Esophagus muscularis mucosa (tissue), 4 donors: Measurements from ENCODE around the gene PRODH2. TPM values are rescaled to one million over a fixed set of nuclear protein-coding genes. Genes with fewer than 3 reads are reported as not detected.

ENCODE experiments used
- DNase-seq: peaks from one replicate; pipeline ENCODE4 v3.0.0-alpha.2; 2017; ENCODE audit errors: extremely low spot score
- H3K27ac ChIP-seq, 4 donors: fragments of 200-600 bp; sonication (generic); replicated peaks in 1 of 4; 1 replicate in 3 of 4; 2 replicates in 1 of 4; pipeline ENCODE4 v1.5.1; 2016 to 2019; ENCODE audit warnings: mild to moderate bottlenecking in 1 of 4
- H3K27me3 ChIP-seq, 4 donors: fragments of 200-600 bp; sonication (generic); one replicate each; pipeline versions ENCODE4 v1.5.1 to v1.6.0; 2016 to 2019
- H3K36me3 ChIP-seq, 4 donors: fragments of 200-600 bp; sonication (generic); one replicate each; pipeline ENCODE4 v1.5.1; 2016 to 2019
- H3K4me1 ChIP-seq, 4 donors: fragments of 200-600 bp; sonication (generic); one replicate each; pipeline ENCODE4 v1.5.1; 2016 to 2019
- H3K4me3 ChIP-seq, 4 donors: fragments of 200-600 bp; sonication (generic); 1 replicate in 2 of 4; 2 replicates in 2 of 4; pipeline ENCODE4 v1.5.1; 2016 to 2019; ENCODE audit warnings: mild to moderate bottlenecking in 4 of 4, moderate library complexity in 1 of 4
- H3K9me3 ChIP-seq, 4 donors: fragments of 200-600 bp; sonication (generic); 1 replicate in 3 of 4; 2 replicates in 1 of 4; pipeline ENCODE4 v1.5.1; 2016 to 2019
- CTCF ChIP-seq, 3 experiments: fragments of 200-600 bp in 2 of 3; fragments of 450-650 bp in 1 of 3; sonication (generic) in 2 of 3; IDR thresholded peaks; one replicate each; pipeline ENCODE4 v1.5.1; 2017 to 2019; ENCODE audit warnings: antibody characterized with exemption in 3 of 3, mild to moderate bottlenecking in 2 of 3, moderate library complexity in 1 of 3
- EP300 ChIP-seq: sonication (generic); formaldehyde crosslinking; IDR thresholded peaks from one replicate; pipeline ENCODE4 v1.6.1; 2017; ENCODE audit warnings: antibody characterized with exemption
- POLR2A ChIP-seq: fragments of 450-650 bp; IDR thresholded peaks from one replicate; pipeline ENCODE4 v1.6.1; 2017; ENCODE audit warnings: antibody characterized with exemption, moderate library complexity, mild to moderate bottlenecking, low read depth
- POLR2AphosphoS5 ChIP-seq, 2 donors: sonication (generic); formaldehyde crosslinking; IDR thresholded peaks; one replicate each; pipeline ENCODE4 v1.6.1; 2017; ENCODE audit warnings: antibody characterized with exemption in 2 of 2
- WGBS: methylation state at CpG from one replicate; pipeline ENCODE4 v1.1.5; 2018; 5-methylcytosine and 5-hydroxymethylcytosine counted together
- intact Hi-C: fragments of 100-400 bp; cut with DNase I; formaldehyde crosslinking; loops from one replicate; pipeline ENCODE4 v1.15.1; 2023
- total RNA-seq, 4 donors: library from RNA; depleted of rRNA; stranded (reverse); fragments of >200 nt; gene quantifications; one replicate each; pipeline versions ENCODE4 v1.1.0 to v1.2.1, GENCODE V29; 2016

The PRODH2 gene
- total RNA-seq, 4 donors from 2014 or later, result not detected

GRCh38 chr19:35784503-35785338 is 27.9 kb downstream of the PRODH2 start:
- Histone ChIP-seq H3K27me3 (no peaks in the 10 kb centered on the region), H3K9me3 (no peaks in the 10 kb centered on the region), H3K36me3 (peaks cover 6 to 71% (median 37%) of the 10 kb centered on the region in 4 donors), H3K4me3 (no peak overlapping the region), H3K27ac (no peak overlapping the region), H3K4me1 (no peaks in the 10 kb centered on the region)
- 79% methylated on average over 34 of the region's 45 CpGs for WGBS
- TF ChIP-seq EP300 (no peak), POLR2A (no peak), POLR2AphosphoS5 (IDR thresholded peaks at IDR 0.05) (no peak), CTCF (IDR thresholded peaks at IDR 0.05) (no peak)
- DNase-seq, result no peak
- intact Hi-C loops, result loop anchor here (10.0 kb wide), 1 partner anchor 70 kb away; the partner anchor contains the start of genes KIRREL2 and NPHS1

DNA sequence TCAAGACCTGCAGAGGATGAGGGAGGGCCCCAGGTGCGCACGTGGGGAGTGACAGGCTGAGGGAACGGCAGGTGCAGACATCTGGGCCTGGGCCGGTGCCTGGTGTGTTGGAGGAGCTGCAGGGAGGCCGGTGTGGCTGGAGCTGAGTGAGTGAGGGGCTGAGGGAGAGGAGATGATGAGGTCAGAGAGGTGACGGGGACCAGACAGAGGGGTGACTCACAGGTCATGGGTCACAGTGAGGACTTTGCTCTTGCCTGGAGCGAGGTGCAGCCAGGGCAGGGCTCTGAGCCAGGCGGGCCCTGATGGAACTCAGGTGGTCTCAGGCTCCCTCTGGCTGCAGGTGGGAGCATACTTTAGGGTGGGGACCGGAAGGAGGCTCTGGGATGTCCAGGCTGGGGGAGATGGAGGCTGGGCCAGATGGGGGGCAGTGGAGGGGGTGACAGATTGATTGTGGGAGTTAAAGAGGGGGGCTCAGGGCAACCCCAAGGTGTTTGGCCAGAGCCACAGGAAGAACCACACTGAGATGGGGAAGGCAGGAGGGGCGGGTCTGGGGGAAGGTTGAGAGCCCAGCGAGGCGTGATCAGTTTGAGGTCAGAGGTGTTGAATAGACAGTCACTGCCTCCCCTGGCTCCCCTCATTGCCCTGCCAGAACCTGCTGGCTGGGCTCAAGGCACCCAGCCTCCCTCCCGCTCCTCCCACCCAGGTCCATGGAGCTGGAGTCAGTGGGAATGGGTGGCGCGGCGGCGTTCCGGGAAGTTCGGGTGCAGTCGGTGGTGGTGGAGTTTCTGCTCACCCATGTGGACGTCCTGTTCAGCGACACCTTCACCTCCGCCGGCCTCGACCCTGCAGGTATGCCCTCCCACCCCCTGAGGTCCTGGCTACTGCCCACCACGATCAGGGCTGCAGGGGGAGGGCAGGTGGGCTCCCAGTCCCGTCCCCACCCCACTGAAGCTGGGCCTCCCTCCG is 28.9 kb downstream of the PRODH2 start:
- H3K4me3 ChIP-seq, result no peak overlapping the region
- H3K9me3 ChIP-seq, result no peaks in the 10 kb centered on the region
- no peak for TF ChIP-seq POLR2AphosphoS5 (IDR thresholded peaks at IDR 0.05)
- TF ChIP-seq CTCF (IDR thresholded peaks at IDR 0.05), result no peak
- no peak for TF ChIP-seq EP300
- no peak for TF ChIP-seq POLR2A
- DNase-seq, result no peak
- 84% methylated on average over 23 of the region's 28 CpGs for WGBS
- no peaks in the 10 kb centered on the region for H3K27me3 ChIP-seq
- no peak overlapping the region for H3K27ac ChIP-seq
- no peaks in the 10 kb centered on the region for H3K4me1 ChIP-seq
- peaks cover 6 to 74% (median 41%) of the 10 kb centered on the region in 4 donors for H3K36me3 ChIP-seq
- intact Hi-C loops, result loop anchor here (10.0 kb wide), 1 partner anchor 71 kb away; the partner anchor contains the start of genes KIRREL2 and NPHS1

DNA sequence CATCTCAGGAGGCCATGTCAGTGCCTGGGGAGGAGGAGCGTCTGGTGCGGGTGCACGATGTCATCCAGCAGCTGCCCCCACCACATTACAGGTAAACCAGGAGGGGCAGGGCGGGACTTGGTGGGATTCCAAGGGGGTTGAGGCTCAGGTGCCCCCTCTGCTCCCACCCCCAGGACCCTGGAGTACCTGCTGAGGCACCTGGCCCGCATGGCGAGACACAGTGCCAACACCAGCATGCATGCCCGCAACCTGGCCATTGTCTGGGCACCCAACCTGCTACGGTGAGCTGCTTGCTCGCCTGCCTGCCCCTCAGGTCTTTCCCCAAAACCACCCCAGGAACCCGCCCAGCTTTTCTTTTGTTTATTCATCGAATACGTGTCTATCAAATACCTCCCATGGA is 30.1 kb downstream of the PRODH2 start:
- DNase-seq, result no peak
- intact Hi-C loops, result loop anchor here (10.0 kb wide), 1 partner anchor 72 kb away; the partner anchor contains the start of genes KIRREL2 and NPHS1
- Histone ChIP-seq H3K27ac (no peak overlapping the region), H3K4me1 (no peaks in the 10 kb centered on the region), H3K27me3 (no peaks in the 10 kb centered on the region), H3K4me3 (no peak overlapping the region), H3K9me3 (no peaks in the 10 kb centered on the region), H3K36me3 (peaks cover 6 to 86% (median 50%) of the 10 kb centered on the region in 4 donors)
- TF ChIP-seq POLR2A (no peak), CTCF (IDR thresholded peaks at IDR 0.05) (no peak), EP300 (no peak), POLR2AphosphoS5 (IDR thresholded peaks at IDR 0.05) (no peak)
- WGBS, result 92% methylated on average over 12 of the region's 12 CpGs

- WGBS, result 73% methylated on average over 9 of the region's 9 CpGs
- Histone ChIP-seq H3K4me3 (no peak overlapping the region), H3K4me1 (peaks cover 0 to 8% (median 2%) of the 10 kb centered on the region in 4 donors), H3K36me3 (peaks cover 6 to 83% (median 50%) of the 10 kb centered on the region in 4 donors), H3K27ac (no peak overlapping the region), H3K27me3 (no peaks in the 10 kb centered on the region), H3K9me3 (no peaks in the 10 kb centered on the region)
- TF ChIP-seq POLR2AphosphoS5 (IDR thresholded peaks at IDR 0.05) (no peak), POLR2A (no peak), EP300 (no peak), CTCF (IDR thresholded peaks at IDR 0.05) (no peak)
- DNase-seq, result no peak
- intact Hi-C loops, result loop anchor here (10.0 kb wide), 1 partner anchor 73 kb away; the partner anchor contains the start of genes KIRREL2 and NPHS1
These were observed 31.0 kb downstream of the PRODH2 start for GRCh38 chr19:35781650-35782049.
